Loucy (cell line): Measurements from ENCODE around the gene NHLRC4.

Experiments
- H2AFZ ChIP-seq: fragments of 200-600 bp; sonication (generic); 2 replicates; pipeline ENCODE4 v1.6.0; 2016; ENCODE audit warnings: antibody characterized with exemption, mild to moderate bottlenecking, low read length, moderate library complexity
- H3F3A ChIP-seq: fragments of 200-600 bp; 2 replicates; pipeline ENCODE4 v1.6.0; 2016; ENCODE audit warnings: antibody characterized with exemption, low read depth, mild to moderate bottlenecking
- H3K27me3 ChIP-seq: fragments of 200-600 bp; sonication (generic); 2 replicates; pipeline ENCODE4 v1.6.1; 2014; ENCODE audit warnings: low read length, mild to moderate bottlenecking; ENCODE audit not compliant: insufficient read depth, poor library complexity, severe bottlenecking
- H3K36me3 ChIP-seq: fragments of 200-600 bp; sonication (generic); 2 replicates; pipeline ENCODE4 v1.6.1; 2016; ENCODE audit warnings: low read length; ENCODE audit not compliant: insufficient read depth
- H3K4me1 ChIP-seq: fragments of 200-600 bp; sonication (generic); 2 replicates; pipeline ENCODE4 v1.5.1; 2014; ENCODE audit warnings: low read length, mild to moderate bottlenecking; ENCODE audit not compliant: insufficient read depth, poor library complexity, severe bottlenecking
- H3K4me2 ChIP-seq: fragments of 200-600 bp; sonication (generic); 2 replicates; pipeline ENCODE4 v1.6.0; 2014; ENCODE audit warnings: antibody characterized with exemption, low read length, low read depth, mild to moderate bottlenecking; ENCODE audit not compliant: poor library complexity, severe bottlenecking
- H3K4me3 ChIP-seq: fragments of 200-600 bp; sonication (generic); 2 replicates; pipeline ENCODE4 v1.5.1; 2014; ENCODE audit warnings: low read length, mild to moderate bottlenecking, mixed read lengths; ENCODE audit not compliant: poor library complexity, severe bottlenecking
- H3K79me2 ChIP-seq: fragments of 200-600 bp; sonication (generic); 2 replicates; pipeline ENCODE4 v1.6.1; 2014; ENCODE audit warnings: low read length; ENCODE audit not compliant: insufficient read depth
- H3K9ac ChIP-seq: fragments of 200-600 bp; sonication (generic); 2 replicates; pipeline ENCODE4 v1.6.0; 2014; ENCODE audit warnings: mild to moderate bottlenecking, low read depth, low read length, moderate library complexity; ENCODE audit not compliant: poor library complexity, severe bottlenecking
- H3K9me2 ChIP-seq: fragments of 200-600 bp; sonication (generic); replicated peaks from 2 replicates; pipeline ENCODE4 v1.6.1; 2016; ENCODE audit warnings: low read depth, low read length, mixed read lengths
- H3K9me3 ChIP-seq: fragments of 200-600 bp; sonication (generic); 2 replicates; pipeline ENCODE4 v1.6.1; 2014; ENCODE audit warnings: mild to moderate bottlenecking, antibody characterized with exemption, low read length, low read depth; ENCODE audit not compliant: insufficient read depth
- H4K20me1 ChIP-seq: fragments of 200-600 bp; sonication (generic); 2 replicates; pipeline ENCODE4 v1.6.0; 2014; ENCODE audit warnings: antibody characterized with exemption, low read length, mild to moderate bottlenecking; ENCODE audit not compliant: insufficient read depth, poor library complexity, severe bottlenecking
- CTCF ChIP-seq: fragments of 200-600 bp; sonication (generic); conservative IDR thresholded peaks from 2 replicates; pipeline ENCODE4 v1.5.1; 2014; ENCODE audit warnings: mild to moderate bottlenecking, antibody characterized with exemption, low read length
- EZH2phosphoT487 ChIP-seq: fragments of 200-600 bp; IDR thresholded peaks from 2 replicates; pipeline ENCODE4 v1.6.1; 2018; ENCODE audit warnings: antibody characterized with exemption, mild to moderate bottlenecking, moderate library complexity, borderline replicate concordance

The NHLRC4 gene

DNA sequence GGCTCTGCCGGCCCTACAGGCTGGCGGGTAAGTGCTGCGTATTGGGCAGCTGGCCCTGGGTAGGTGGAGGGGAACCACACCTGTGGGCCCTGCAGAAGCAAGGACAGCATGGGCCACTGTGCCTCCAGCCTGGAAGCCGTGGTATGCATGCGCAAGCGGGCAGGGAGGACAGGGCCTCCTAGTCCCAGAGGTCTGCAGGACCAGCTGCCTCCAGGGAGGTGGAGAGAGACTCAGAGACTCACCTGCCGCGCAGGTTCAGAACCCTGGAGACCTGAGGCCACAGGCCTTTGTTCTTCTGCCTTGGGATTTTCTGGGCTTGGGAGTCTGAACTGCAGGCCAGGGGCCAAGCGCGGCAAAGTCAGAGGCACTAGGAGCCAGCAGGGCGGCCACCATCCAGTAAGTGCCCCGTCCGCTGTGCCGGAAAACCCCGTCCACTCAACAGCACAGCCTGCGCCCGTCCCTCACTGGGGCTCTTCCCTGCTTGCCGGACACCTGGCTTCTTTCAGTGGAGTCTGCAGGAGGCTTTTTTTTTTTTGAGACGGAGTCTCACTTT is 14.2 kb downstream of the NHLRC4 start:
- H3K9me2 ChIP-seq = no peaks in the 10 kb centered on the region
- H3K9me3 ChIP-seq = no peaks in the 10 kb centered on the region
- no peak overlapping the region for H3K4me2 ChIP-seq
- H3F3A ChIP-seq = no peaks in the 10 kb centered on the region
- no peak overlapping the region for H3K9ac ChIP-seq
- no peak for TF ChIP-seq CTCF
- no peak for TF ChIP-seq EZH2phosphoT487
- no peaks in the 10 kb centered on the region for H3K36me3 ChIP-seq
- no peak overlapping the region for H2AFZ ChIP-seq
- no peak overlapping the region for H3K4me3 ChIP-seq
- H3K27me3 ChIP-seq = no peaks in the 10 kb centered on the region
- no peaks in the 10 kb centered on the region for H4K20me1 ChIP-seq
- H3K4me1 ChIP-seq = peaks cover 9% of the 10 kb centered on the region
- H3K79me2 ChIP-seq = no peaks in the 10 kb centered on the region

DNA sequence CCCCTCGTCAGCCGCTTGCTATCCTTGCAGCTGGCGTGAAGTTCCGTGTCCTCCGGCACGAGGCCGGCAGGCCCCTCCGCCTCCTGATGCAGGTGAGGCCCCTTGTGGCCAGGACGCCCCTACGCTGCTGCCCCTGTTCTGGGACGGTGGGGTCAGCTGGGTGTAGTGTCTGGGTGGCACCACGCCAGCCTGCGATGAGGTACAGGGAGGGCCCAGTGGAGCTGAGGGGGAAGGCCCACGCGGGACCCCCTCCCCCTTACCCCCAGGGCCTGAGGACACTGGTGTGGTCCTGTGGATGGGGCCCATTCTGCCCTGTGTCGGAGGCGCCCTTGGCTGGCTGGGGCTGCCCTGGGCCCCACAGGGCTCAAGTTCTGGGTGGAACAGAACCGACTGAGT is 15.4 kb downstream of the NHLRC4 start:
- Histone ChIP-seq H3K9me2 (no peaks in the 10 kb centered on the region), H3K36me3 (no peaks in the 10 kb centered on the region), H3K9me3 (no peaks in the 10 kb centered on the region), H3K9ac (no peak overlapping the region), H3K4me1 (no peaks in the 10 kb centered on the region), H4K20me1 (no peaks in the 10 kb centered on the region), H2AFZ (no peak overlapping the region), H3K27me3 (no peaks in the 10 kb centered on the region), H3F3A (no peaks in the 10 kb centered on the region), H3K79me2 (peaks cover 3% of the 10 kb centered on the region; the same call in 1 of the 2 replicates), H3K4me3 (no peak overlapping the region), H3K4me2 (no peak overlapping the region)
- TF ChIP-seq CTCF (no peak), EZH2phosphoT487 (no peak)

GRCh38 chr16:582614-583331 is 16.0 kb downstream of the NHLRC4 start:
- H3K27me3 ChIP-seq = no peaks in the 10 kb centered on the region
- no peak overlapping the region for H3K4me3 ChIP-seq
- H3K79me2 ChIP-seq = peaks cover 9% of the 10 kb centered on the region; the same call in 1 of the 2 replicates
- H4K20me1 ChIP-seq = no peaks in the 10 kb centered on the region
- no peaks in the 10 kb centered on the region for H3F3A ChIP-seq
- no peaks in the 10 kb centered on the region for H3K36me3 ChIP-seq
- no peaks in the 10 kb centered on the region for H3K4me1 ChIP-seq
- no peaks in the 10 kb centered on the region for H3K9me2 ChIP-seq
- TF ChIP-seq EZH2phosphoT487 (no peak), CTCF (no peak)
- H3K9ac ChIP-seq = no peak overlapping the region
- H3K9me3 ChIP-seq = no peaks in the 10 kb centered on the region
- H2AFZ ChIP-seq = no peak overlapping the region
- H3K4me2 ChIP-seq = no peak overlapping the region
